NCI-H82 treated with DMSO at 0.1 percent for 48 hours (cell line): ENCODE data around the gene PLCD3.

Source experiments
- DNase-seq: peaks from one replicate; lab custom pipeline; 2025; ENCODE audit not compliant: unreplicated experiment; lab: John Stamatoyannopoulos, UW

The PLCD3 gene

GRCh38 chr17:45086391-45086790, 45.9 kb downstream of the PLCD3 start:
- no peak for DNase-seq

- DNase-seq: no peak
Measured at GRCh38 chr17:45081047-45081703, 51.1 kb downstream of the PLCD3 start.

DNA sequence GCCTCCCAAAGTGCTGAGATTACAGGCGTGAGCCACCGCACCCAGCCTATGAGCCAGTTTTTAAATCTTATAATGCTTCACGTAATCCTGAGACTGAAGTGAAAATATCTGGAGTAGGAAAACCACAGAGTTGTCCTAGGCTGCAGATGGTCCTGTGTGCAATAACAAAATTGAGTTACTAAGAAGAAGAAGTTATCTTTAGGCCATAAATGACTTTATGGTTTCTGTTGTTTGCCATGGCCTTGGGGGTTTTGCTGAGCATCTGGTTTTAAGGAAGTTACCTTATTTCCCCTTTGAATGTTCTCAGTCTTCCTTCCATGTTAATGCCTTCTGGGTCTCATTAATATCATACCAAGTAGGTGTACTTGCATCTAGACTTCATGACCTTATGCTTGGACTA, 54.7 kb downstream of the PLCD3 start:
- no peak for DNase-seq

DNA sequence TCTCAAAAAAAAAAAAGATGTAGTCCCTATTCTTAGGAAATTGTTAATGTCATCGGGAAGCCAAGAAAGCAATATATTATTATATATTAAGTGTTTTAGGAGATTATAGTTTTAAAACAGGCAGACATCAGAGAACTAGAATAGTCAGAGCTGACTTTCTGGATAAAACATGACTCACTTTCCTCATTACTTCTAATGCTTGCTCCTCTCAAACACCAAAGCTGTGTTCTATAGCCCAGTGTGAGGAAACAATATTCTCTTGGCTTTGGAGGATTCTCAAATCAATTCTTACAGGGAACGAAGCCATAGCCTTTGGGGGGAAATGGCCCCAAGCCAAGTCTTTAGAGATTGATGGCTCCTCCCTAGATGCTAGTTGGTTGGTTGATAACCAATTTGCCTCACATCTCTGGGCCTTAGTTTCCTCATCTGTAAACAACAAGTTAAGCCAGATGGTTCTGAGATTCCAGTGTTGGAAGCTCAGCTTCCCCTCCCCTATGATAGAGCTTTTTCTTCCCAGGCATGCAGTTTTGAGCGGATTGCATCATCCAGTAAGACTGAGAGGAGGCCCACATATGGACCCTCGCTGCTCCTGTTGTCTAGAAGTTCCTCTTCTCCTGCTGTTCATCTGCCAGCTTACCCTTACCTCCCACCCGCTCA, 58.8 kb downstream of the PLCD3 start:
- DNase-seq: peak; percentile 60

- no peak for DNase-seq
Measured at GRCh38 chr17:45070809-45071208, 61.5 kb downstream of the PLCD3 start.

DNA sequence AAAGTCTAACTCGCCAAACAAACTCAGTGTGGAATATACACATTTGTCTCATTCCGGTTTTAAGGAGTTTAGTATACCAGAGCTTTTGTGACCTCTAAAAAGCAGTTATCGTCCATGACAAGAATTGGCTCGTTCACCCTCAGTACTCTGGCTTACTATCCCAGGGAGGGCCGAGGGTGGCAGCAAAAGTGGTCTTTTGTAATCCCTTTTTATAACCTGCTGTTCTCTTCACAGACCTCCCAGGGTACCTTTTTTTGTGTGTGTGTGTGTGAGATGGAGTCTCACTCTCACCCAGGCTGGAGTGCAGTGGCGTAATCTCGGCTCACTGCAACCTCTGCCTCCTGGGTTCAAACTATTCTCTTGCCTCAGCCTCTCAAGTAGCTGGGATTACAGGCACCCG, 62.3 kb downstream of the PLCD3 start:
- no peak for DNase-seq

DNA sequence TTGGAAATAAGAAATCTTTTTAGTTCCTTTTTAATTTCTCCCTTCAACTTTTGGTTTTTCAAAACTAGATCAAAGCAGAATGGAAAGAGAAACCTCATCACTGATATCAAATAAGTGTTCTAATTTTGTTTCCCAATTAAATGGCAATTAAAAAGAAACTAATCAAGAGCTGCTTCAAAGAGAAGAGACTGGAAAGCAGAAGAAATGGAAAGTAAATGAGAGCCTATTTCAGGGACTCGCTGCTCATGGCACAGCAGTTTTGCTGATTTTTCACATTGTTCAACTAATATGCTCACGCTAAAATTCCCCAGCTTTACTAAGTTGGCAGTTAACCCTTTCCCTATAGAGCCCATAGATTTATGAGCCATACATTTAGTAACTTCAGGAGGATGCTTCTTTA, 64.7 kb downstream of the PLCD3 start:
- no peak for DNase-seq

DNA sequence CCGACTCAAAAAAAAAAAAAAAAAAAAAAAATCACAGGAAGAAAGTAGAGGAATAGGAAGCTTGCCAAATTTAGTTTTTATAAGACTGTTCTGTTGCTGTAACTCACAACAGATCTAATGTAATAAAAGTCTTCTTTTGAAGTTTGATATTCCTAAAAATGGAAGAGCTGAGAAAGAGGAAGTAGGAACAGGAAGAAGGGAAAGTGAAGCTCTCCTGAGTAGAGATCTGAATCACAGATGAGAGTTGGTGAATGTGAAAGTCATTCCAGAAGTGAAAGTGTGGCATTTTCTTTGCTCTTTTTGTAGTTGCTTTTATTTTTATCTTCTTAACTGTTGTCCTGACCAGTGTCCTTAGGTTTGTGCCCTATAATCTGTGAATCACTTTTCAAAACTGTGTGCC, 69.1 kb downstream of the PLCD3 start:
- no peak for DNase-seq

GRCh38 chr17:45061606-45062205, 70.6 kb downstream of the PLCD3 start:
- DNase-seq: no peak

- peak; percentile 100 for DNase-seq
Measured at GRCh38 chr17:45060797-45061605, 71.3 kb downstream of the PLCD3 start, which contains the start of gene NMT1. TSS of gene NMT1 (plus strand) at chr17:45061317. CDS start at chr17:45061330, 13 bp downstream.

DNA sequence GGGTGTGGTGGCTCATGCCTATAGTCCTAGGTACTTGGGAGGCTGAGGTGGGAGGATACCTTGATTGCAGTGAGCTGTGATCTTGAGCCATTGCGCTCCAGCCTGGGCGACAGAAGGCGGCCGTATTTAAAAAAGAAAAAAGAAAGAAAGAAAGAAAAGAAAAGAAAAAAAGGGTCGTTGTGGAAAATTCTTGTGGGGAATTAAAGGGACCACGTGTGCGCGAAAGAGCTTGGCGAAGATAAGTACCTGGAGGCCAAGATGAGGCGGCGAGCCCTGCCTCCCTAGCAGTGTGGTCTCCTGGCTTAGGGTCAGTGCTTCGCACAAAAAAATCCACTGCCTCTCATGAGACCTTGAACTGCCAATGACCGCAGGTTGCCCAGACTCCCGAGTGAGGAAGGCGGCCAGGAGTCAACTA, 71.9 kb downstream of the PLCD3 start:
- no peak for DNase-seq
